Lower leg skin (tissue), 3 donors: ENCODE data around the gene WDFY4.

ENCODE experiments used
- POLR2A ChIP-seq, 2 donors: fragments of 450-650 bp; IDR thresholded peaks; one replicate each; pipeline ENCODE4 v1.6.1; 2016 to 2017; ENCODE audit warnings: antibody characterized with exemption in 2 of 2, mild to moderate bottlenecking in 1 of 2, moderate library complexity in 1 of 2
- TF ChIP-seq, protein P1 (sequence below), 3 donors: fragments of 450-650 bp; IDR thresholded peaks; one replicate each; pipeline ENCODE4 v1.5.1; 2016; ENCODE audit warnings: antibody characterized with exemption in 3 of 3, mild to moderate bottlenecking in 3 of 3, moderate library complexity in 2 of 3

- TF ChIP-seq, protein P1, sequence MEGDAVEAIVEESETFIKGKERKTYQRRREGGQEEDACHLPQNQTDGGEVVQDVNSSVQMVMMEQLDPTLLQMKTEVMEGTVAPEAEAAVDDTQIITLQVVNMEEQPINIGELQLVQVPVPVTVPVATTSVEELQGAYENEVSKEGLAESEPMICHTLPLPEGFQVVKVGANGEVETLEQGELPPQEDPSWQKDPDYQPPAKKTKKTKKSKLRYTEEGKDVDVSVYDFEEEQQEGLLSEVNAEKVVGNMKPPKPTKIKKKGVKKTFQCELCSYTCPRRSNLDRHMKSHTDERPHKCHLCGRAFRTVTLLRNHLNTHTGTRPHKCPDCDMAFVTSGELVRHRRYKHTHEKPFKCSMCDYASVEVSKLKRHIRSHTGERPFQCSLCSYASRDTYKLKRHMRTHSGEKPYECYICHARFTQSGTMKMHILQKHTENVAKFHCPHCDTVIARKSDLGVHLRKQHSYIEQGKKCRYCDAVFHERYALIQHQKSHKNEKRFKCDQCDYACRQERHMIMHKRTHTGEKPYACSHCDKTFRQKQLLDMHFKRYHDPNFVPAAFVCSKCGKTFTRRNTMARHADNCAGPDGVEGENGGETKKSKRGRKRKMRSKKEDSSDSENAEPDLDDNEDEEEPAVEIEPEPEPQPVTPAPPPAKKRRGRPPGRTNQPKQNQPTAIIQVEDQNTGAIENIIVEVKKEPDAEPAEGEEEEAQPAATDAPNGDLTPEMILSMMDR (IDR thresholded peaks at IDR 0.05): no peak
- no peak for TF ChIP-seq POLR2A (IDR thresholded peaks at IDR 0.05)
Observed at GRCh38 chr10:48648172-48648942, 36.3 kb upstream of the WDFY4 start.
